ENCODE results near the gene CCL26. TPM values are rescaled to one million over a fixed set of nuclear protein-coding genes. Genes with fewer than 3 reads are reported as not detected.

The CCL26 gene, protein sequence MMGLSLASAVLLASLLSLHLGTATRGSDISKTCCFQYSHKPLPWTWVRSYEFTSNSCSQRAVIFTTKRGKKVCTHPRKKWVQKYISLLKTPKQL
- not detected for total RNA-seq

DNA sequence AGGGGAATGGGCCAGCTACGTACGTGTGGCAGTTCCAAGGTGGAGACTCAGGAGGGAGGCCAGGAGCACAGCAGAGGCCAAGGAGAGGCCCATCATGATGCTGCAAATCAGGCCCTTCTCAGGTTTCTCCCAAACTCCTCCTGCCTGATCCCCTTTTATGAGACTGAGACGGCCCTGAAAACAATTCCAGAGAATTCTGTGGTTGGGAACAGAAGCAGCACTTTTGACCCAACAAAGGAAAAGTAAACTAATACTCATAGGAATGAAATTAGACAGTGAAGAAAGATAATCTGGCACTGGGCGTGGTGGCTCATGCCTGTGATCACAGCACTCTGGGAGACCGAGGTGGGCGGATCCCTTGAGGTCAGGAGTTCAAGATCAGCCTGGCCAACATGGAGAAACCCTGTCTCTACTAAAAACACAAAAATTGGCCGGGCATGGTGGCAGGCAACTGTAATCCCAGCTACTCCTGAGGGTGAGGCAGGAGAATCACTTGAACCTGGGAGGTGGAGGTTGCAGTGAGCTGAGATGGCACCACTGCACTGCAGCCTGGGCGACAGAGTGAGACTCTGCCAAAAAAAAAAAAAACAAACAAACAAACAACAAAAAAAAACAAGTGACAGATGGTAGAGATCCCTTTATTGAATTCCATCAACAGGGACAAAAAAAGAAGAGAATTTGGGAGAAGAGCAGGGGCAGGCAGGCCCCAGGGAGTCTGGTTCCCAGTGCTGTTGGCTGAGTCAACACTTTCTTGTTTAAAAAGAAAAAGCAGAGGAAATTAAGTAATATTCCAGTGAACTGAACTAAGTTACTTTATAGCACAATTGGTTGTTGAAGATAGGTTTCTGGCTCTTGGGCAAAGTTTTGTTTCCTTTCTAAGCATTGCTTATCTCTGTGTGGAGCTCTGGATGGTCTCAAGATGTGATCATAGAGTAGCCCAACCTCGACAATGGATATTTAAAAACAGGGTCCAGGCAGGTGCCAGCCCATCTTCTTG is at the start of gene CCL26:
TSS of gene CCL26 (minus strand) at position 131 of the 997 bp plus-strand sequence. CDS start at position 96, 35 bp downstream.
- ChIA-PET CTCF (interaction anchor here (2.0 kb wide), 1 partner anchor 10 kb away, joined by 9 read pairs; no protein-coding TSS in a partner anchor), POLR2A (no interaction called here)
- DNase-seq = no peak
- no peaks in the 10 kb centered on the region for H3K27me3 Mint-ChIP-seq
- H3K27ac Mint-ChIP-seq = no peak within 1 kb of the TSS
- peaks cover 27% of the 10 kb centered on the region for H3K4me1 Mint-ChIP-seq
- no peak within 1 kb of the TSS for H3K4me3 Mint-ChIP-seq
- H3K9me3 Mint-ChIP-seq = peaks cover 8% of the 10 kb centered on the region
- no peaks in the 10 kb centered on the region for H3K36me3 Mint-ChIP-seq (ENCODE audit: low read depth)

DNA sequence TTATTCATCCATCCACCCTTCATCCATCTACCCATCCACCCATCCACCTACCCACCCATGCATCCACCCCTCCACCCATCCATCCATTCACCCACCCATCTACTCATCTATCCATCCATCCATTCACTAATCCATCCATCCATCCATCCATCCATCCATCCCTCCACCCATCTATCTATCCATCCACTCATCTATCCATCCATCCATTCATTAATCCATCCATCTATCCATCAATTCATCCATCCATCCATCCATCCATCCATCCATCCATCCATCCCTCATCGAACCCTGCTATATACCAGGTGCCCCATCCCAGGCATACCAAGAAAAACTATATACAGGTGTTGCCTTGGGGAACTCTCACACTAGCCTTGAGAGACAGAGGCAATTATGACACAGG is 48.7 kb upstream of the CCL26 start:
- Mint-ChIP-seq H3K27me3 (no peaks in the 10 kb centered on the region), H3K9me3 (no peaks in the 10 kb centered on the region), H3K4me3 (no peak overlapping the region), H3K36me3 (ENCODE audit: low read depth) (no peaks in the 10 kb centered on the region), H3K4me1 (no peaks in the 10 kb centered on the region), H3K27ac (no peak overlapping the region)
- no peak for DNase-seq
- POLR2A ChIA-PET = no interaction called here
- CTCF ChIA-PET = no interaction called here

DNA sequence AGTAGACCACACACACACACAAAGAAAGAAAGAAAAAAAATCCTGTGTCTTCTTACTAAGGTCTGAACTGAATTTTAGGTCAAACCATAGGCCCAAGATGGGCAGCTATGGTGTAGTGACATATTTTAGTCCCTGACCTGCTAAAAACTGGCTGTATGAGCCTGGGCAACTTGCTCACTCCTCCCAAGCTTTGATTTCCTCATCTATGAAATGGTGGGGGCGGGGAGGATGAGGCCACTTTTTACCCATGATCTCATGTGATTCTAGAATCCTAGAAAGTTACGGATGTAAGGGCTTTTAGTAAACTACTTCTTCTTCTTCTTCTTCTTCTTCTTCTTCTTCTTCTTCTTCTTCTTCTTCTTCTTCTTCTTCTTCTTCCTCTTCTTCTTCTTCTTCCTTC is 47.7 kb upstream of the CCL26 start:
- no peaks in the 10 kb centered on the region for H3K4me1 Mint-ChIP-seq
- POLR2A ChIA-PET = no interaction called here
- H3K4me3 Mint-ChIP-seq = no peak overlapping the region
- H3K9me3 Mint-ChIP-seq = no peaks in the 10 kb centered on the region
- H3K36me3 Mint-ChIP-seq (ENCODE audit: low read depth) = no peaks in the 10 kb centered on the region
- DNase-seq = no peak
- CTCF ChIA-PET = no interaction called here
- H3K27me3 Mint-ChIP-seq = no peaks in the 10 kb centered on the region
- no peak overlapping the region for H3K27ac Mint-ChIP-seq

DNA sequence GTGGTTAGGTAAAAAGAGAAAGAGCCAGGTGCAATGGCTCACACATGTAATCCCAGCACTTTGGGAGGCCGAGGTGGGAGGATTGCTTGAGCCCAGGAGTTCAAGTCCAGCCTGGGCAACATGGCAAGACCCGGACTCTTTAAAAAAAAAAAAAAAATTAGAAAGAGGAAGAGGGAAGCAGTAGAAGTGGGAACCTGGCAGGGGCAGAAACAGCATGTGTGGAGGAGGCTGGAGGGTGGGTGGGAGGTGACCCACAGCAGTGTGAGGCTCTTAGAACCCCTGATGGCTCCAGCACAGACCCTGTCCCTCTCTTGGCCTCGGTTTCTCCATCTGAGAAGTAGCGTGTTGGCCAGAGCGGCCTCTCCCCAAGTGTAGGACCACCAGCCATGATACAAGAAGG is 46.5 kb upstream of the CCL26 start:
- Mint-ChIP-seq H3K9me3 (no peaks in the 10 kb centered on the region), H3K27me3 (no peaks in the 10 kb centered on the region), H3K4me1 (no peaks in the 10 kb centered on the region), H3K4me3 (no peak overlapping the region), H3K36me3 (ENCODE audit: low read depth) (no peaks in the 10 kb centered on the region), H3K27ac (no peak overlapping the region)
- DNase-seq = no peak
- CTCF ChIA-PET = no interaction called here
- POLR2A ChIA-PET = no interaction called here

DNA sequence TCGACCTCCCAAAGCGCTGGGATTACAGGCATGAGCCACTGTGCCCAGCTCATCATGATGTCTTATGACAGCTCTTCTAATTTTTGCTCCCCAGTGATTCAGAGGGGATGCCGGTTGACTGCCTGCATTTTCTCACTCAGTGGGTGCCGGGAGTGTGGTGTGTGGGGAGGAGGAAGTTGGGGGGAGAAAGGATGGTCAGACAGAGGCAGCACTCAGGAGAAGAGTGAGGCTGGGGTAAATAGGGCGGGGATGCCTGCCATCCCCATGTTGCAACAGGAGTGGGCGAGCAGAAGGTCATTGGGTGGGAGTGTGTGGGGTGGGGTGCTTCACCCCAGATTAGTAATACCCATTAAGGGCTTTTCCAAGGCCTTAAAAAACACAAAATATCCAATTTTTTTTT is 45.1 kb upstream of the CCL26 start:
- POLR2A ChIA-PET = no interaction called here
- CTCF ChIA-PET = no interaction called here
- Mint-ChIP-seq H3K4me1 (no peaks in the 10 kb centered on the region), H3K4me3 (no peak overlapping the region), H3K27ac (no peak overlapping the region), H3K36me3 (ENCODE audit: low read depth) (no peaks in the 10 kb centered on the region), H3K9me3 (no peaks in the 10 kb centered on the region), H3K27me3 (peaks cover 3% of the 10 kb centered on the region)
- no peak for DNase-seq

DNA sequence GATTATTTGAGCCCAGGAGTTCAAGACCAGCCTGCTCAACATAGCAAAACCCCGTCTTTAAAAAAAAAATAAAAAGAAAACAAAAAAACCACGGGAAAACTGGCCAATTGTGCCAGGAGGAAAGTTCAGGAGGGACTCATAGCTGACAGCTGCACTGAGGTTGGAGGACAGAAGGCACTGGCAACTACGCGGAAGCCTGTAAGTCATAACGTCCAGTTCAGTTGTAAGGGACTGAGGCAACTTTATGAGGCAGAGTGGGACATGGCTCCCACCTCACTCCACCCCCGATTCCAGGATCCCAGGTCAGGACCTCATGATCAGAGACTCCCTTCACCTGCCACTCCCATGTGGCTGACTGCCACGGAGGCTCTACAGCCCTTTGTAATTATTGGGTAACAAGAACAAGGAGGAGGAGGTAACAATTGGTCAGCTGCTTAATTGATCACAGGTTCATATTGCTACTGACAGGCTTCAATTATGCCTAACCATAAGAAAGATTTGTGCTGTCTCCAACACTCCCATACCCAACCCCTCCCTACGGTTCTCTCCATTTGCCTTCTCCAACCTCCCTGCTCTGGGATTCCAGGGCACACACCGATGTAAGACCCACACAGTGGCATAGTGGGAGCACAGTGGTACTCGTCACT is 43.5 kb upstream of the CCL26 start:
- H3K36me3 Mint-ChIP-seq (ENCODE audit: low read depth) = no peaks in the 10 kb centered on the region
- H3K27ac Mint-ChIP-seq = no peak overlapping the region
- no peaks in the 10 kb centered on the region for H3K9me3 Mint-ChIP-seq
- no peak for DNase-seq
- no peaks in the 10 kb centered on the region for H3K4me1 Mint-ChIP-seq
- ChIA-PET CTCF (no interaction called here), POLR2A (no interaction called here)
- H3K27me3 Mint-ChIP-seq = peaks cover 3% of the 10 kb centered on the region
- H3K4me3 Mint-ChIP-seq = no peak overlapping the region

DNA sequence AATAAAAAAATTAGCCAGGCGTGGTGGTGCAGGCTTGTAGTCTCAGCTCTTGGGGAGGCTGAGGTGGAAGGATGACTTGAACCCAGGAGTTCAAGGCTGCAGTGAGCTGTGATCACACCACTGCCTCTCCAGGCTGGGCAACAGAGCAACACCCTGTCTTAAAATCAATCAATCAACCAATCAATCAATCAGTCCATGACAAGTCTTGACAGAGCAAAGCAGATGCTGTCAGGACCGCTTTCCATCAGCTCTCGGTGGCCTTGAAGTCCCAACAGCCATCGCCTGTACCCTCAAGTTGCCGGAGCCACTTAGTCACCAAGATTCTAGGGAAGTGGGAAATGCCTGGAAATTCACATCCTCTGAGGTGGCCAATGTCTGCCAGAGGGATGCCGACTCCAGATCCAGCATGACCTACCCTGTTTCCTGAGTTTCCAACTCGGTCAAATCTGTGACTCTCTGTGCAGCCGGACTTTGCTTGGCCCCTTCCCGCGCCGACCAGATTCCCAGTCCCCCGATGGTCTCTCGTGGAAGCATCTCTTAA is 42.5 kb upstream of the CCL26 start:
- no peaks in the 10 kb centered on the region for H3K9me3 Mint-ChIP-seq
- no peak overlapping the region for H3K4me3 Mint-ChIP-seq
- no peaks in the 10 kb centered on the region for H3K36me3 Mint-ChIP-seq (ENCODE audit: low read depth)
- ChIA-PET CTCF (no interaction called here), POLR2A (no interaction called here)
- DNase-seq = no peak
- no peak overlapping the region for H3K27ac Mint-ChIP-seq
- no peaks in the 10 kb centered on the region for H3K4me1 Mint-ChIP-seq
- H3K27me3 Mint-ChIP-seq = peaks cover 3% of the 10 kb centered on the region

DNA sequence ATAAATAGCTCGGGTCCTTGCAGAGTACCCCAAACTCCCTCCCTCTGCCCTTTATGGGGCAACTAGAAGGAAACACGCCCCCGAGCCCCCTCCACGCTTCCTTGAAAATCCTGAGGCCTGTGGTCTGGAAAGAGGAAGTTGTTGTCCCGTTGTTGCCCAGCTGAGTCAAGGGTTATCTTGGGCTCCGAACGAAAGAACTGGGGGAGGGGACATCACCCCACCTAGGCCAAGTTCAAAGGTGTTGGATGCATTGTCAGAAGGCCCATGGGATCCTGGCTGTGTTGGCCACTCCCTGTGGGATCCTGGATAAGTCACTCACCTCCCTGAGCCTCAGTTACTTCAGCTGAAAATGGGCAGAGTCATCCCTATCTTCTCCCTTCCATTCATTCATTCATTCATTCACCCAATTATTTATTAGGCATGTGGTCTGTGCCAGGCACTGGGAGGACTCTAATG is 41.8 kb upstream of the CCL26 start, which contains the start of gene CCL24:
TSS of gene CCL24 (minus strand) at position 26 of the 456 bp plus-strand sequence. CDS start 91 bp downstream, outside the sequence.
- H3K36me3 Mint-ChIP-seq (ENCODE audit: low read depth) = no peaks in the 10 kb centered on the region
- no peak within 1 kb of the TSS for H3K4me3 Mint-ChIP-seq
- DNase-seq = no peak
- POLR2A ChIA-PET = no interaction called here
- peaks cover 3% of the 10 kb centered on the region for H3K27me3 Mint-ChIP-seq
- CTCF ChIA-PET = no interaction called here
- no peaks in the 10 kb centered on the region for H3K4me1 Mint-ChIP-seq
- H3K27ac Mint-ChIP-seq = no peak within 1 kb of the TSS
- H3K9me3 Mint-ChIP-seq = no peaks in the 10 kb centered on the region

DNA sequence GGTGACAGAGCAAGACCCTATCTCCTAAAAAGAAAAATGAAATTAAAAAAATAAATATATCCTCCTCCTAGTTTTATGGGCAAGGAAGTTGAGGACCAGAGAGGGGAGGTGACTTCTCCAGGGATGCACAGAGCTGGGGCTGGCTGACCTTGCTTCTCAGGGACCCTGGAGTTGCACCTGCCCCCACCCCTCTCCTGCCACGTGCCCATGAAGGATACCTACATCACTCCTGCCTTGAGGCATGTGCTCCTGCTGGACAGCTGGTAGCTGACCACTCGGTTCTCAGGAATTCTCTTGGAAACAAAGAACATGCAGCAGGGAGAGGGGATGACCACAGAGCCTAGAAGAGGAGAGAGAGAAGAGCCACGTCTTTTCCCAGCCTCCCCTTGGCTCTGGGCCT is 41.1 kb upstream of the CCL26 start:
- no peaks in the 10 kb centered on the region for H3K4me1 Mint-ChIP-seq
- no peak overlapping the region for H3K27ac Mint-ChIP-seq
- peaks cover 3% of the 10 kb centered on the region for H3K27me3 Mint-ChIP-seq
- H3K4me3 Mint-ChIP-seq = no peak overlapping the region
- DNase-seq = no peak
- peaks cover 2% of the 10 kb centered on the region for H3K9me3 Mint-ChIP-seq
- H3K36me3 Mint-ChIP-seq (ENCODE audit: low read depth) = no peaks in the 10 kb centered on the region
- CTCF ChIA-PET = no interaction called here
- POLR2A ChIA-PET = no interaction called here

DNA sequence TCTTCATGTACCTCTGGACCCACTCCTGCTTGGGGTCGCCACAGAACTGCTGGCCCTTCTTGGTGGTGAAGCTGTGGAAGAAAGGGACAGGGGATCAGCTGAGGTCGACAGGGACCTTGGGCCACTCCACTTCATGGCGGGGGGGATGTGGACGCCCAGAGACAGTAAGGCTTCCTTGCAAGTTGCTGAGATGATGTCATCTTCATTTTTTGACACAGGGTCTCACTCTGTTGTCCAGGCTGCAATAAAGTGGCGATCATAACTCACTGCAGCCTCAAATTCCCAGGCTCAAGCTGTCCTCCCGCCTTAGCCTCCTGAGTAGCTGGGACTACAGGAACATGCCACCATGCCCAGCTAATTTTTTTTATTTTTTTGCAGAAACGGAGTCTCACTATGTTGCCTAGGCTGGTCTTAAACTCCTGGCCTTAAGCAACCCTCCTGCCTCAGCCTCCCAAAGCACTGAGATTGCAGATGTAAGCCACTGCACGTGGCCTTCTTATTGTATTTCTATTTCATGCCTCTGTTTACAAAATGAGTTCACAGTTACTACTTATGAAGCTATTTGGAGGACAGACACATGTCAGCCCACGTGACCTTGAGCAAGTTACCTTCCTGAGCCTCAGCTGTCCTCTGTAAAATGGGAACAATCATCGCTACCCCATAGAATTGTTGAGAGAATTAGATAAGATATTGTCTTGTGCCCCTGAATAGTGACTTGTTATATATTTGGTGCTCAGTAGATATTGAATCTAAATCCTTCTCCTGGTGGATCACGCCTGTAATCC is 40.1 kb upstream of the CCL26 start:
- Mint-ChIP-seq H3K36me3 (ENCODE audit: low read depth) (no peaks in the 10 kb centered on the region), H3K27ac (no peak overlapping the region), H3K9me3 (peaks cover 7% of the 10 kb centered on the region), H3K4me3 (no peak overlapping the region), H3K4me1 (no peaks in the 10 kb centered on the region), H3K27me3 (peaks cover 3% of the 10 kb centered on the region)
- ChIA-PET CTCF (no interaction called here), POLR2A (no interaction called here)
- DNase-seq = no peak

DNA sequence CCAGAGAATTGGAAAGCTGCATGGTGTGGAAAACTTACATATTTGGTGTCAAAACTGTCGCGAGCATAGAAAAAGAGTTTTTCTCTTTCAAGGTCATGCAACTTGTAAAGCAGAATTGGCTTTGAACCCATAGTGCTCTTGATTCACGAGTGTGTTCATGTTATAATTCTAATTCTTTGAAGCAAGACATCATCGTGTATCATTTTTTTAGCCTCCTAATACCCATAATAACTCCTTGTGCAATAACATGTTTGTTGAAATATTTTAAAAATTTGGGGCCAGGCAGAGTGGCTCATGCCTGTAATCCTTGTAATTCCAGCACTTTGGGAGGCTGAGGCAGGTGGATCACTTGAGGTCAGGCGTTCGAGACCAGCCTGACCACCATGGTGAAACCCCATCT is 37.4 kb upstream of the CCL26 start:
- no peak for DNase-seq
- H3K4me1 Mint-ChIP-seq = no peaks in the 10 kb centered on the region
- peaks cover 15% of the 10 kb centered on the region for H3K9me3 Mint-ChIP-seq
- no peak overlapping the region for H3K4me3 Mint-ChIP-seq
- ChIA-PET CTCF (interaction anchor here (1.6 kb wide), 1 partner anchor 47 kb away, joined by 4 read pairs; no protein-coding TSS in a partner anchor), POLR2A (no interaction called here)
- no peaks in the 10 kb centered on the region for H3K36me3 Mint-ChIP-seq (ENCODE audit: low read depth)
- peaks cover 3% of the 10 kb centered on the region for H3K27me3 Mint-ChIP-seq
- H3K27ac Mint-ChIP-seq = no peak overlapping the region

DNA sequence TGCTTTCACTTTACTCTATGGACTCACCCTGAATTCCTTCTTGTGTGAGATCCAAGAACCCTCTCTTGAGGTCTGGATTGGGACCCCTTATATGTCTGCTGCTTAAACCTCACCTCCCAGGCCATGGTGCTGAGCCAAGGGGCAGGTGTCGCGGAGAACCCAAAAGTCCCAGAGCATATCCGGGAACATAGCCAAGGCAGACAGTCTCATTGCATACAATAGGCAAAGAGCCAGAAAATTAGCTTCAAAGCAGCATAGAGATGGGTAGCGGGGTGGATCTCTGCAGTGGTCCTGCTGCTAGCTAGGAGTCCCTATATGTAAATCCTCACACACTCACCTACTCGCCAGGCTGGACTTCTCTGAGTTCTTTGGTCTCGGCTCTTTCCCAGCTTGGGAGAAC is 36.1 kb upstream of the CCL26 start:
- H3K4me3 Mint-ChIP-seq = no peak overlapping the region

DNA sequence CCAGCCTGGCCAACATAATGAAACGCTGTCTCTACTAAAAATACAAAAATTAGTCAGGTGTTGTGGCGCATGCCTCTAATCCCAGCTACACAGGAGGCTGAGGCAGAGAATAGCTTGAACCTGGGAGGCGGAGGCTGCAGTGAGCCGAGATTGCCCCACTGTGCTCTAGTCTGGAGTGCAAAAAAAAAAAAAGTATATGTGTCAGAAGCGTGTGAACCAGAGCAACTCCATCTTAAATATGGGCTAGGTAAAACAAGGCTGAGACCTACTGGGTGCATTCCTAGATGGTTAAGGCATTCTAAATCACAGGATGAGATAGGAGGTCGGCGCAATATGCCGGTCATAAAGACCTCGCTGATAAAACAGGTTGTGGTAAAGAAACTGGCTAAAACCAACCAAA is 35.4 kb upstream of the CCL26 start:
- DNase-seq = no peak
- no peaks in the 10 kb centered on the region for H3K36me3 Mint-ChIP-seq (ENCODE audit: low read depth)
- H3K9me3 Mint-ChIP-seq = peaks cover 15% of the 10 kb centered on the region
- H3K27ac Mint-ChIP-seq = no peak overlapping the region
- ChIA-PET POLR2A (no interaction called here), CTCF (no interaction called here)
- H3K27me3 Mint-ChIP-seq = peaks cover 5% of the 10 kb centered on the region
- H3K4me3 Mint-ChIP-seq = no peak overlapping the region
- H3K4me1 Mint-ChIP-seq = no peaks in the 10 kb centered on the region

More for the DNA sequence above, 36.1 kb upstream of the CCL26 start:
- no peaks in the 10 kb centered on the region for H3K36me3 Mint-ChIP-seq (ENCODE audit: low read depth)
- no peak for DNase-seq
- H3K27me3 Mint-ChIP-seq = peaks cover 5% of the 10 kb centered on the region
- ChIA-PET POLR2A (no interaction called here), CTCF (interaction anchor here (0.6 to 1.6 kb wide), 2 partner anchors 30 to 46 kb away, joined by 4 to 5 read pairs; no protein-coding TSS in a partner anchor)
- peaks cover 15% of the 10 kb centered on the region for H3K9me3 Mint-ChIP-seq
- no peak overlapping the region for H3K27ac Mint-ChIP-seq
- no peaks in the 10 kb centered on the region for H3K4me1 Mint-ChIP-seq
